Measurements from ENCODE around the gene MIER2.

GRCh38 chr19:383922-384798 lies 39.6 kb upstream of the MIER2 start:
- peak; percentile 54 to 74 (median 55) for TF ChIP-seq CTCF (IDR thresholded peaks at IDR 0.05)
- TF ChIP-seq EP300 (IDR thresholded peaks at IDR 0.05), result no peak
- peak in 1 of 2 donors; percentile 15 for TF ChIP-seq POLR2AphosphoS5 (IDR thresholded peaks at IDR 0.05)
- no peak for TF ChIP-seq POLR2A (IDR thresholded peaks at IDR 0.05; ENCODE audit: low read depth)
